Fibroblast of mammary gland (primary cell): Measurements from ENCODE around the gene SBF2.
"Not testable (repeated sequence)": the region's sequence is repeated elsewhere in the genome, so short reads cannot be mapped to it uniquely, and the experiment has no call there.

ENCODE experiments used
- DNase-seq: peaks from one replicate; pipeline ENCODE4 v3.0.0-alpha.2; 2010; ENCODE audit warnings: low read depth
- H3K4me3 ChIP-seq: 2 replicates; pipeline ENCODE4 v1.5.1; 2011; ENCODE audit warnings: low read depth, mild to moderate bottlenecking, low read length, moderate library complexity; ENCODE audit not compliant: control insufficient read depth
- CTCF ChIP-seq: conservative IDR thresholded peaks from 2 replicates; pipeline ENCODE4 v1.5.1; 2011; ENCODE audit warnings: low read depth, low read length, inconsistent platforms; ENCODE audit not compliant: control insufficient read depth, insufficient read depth

The SBF2 gene

GRCh38 chr11:10263929-10264328, 30.1 kb downstream of the SBF2 start:
- TF ChIP-seq CTCF: no peak
- peak; percentile 73 for DNase-seq
- H3K4me3 ChIP-seq: no peak overlapping the region

- no peak for DNase-seq
- no peak for TF ChIP-seq CTCF
- no peak overlapping the region for H3K4me3 ChIP-seq
Observed at GRCh38 chr11:10261821-10262220, 32.2 kb downstream of the SBF2 start.

GRCh38 chr11:10257478-10257877, 36.5 kb downstream of the SBF2 start:
- no peak overlapping the region for H3K4me3 ChIP-seq
- TF ChIP-seq CTCF: no peak
- DNase-seq: no peak

- no peak for TF ChIP-seq CTCF
- no peak for DNase-seq
- H3K4me3 ChIP-seq: no peak overlapping the region
Observed at GRCh38 chr11:10255388-10256125, 38.5 kb downstream of the SBF2 start.

GRCh38 chr11:10249448-10250131, 44.4 kb downstream of the SBF2 start:
- not testable (repeated sequence) for DNase-seq, H3K4me3 ChIP-seq

- H3K4me3 ChIP-seq: no peak overlapping the region
- DNase-seq: peak; percentile 16
- no peak for TF ChIP-seq CTCF
Observed at GRCh38 chr11:10247011-10247410, 47.0 kb downstream of the SBF2 start.

- TF ChIP-seq CTCF: no peak
- no peak for DNase-seq
- H3K4me3 ChIP-seq: no peak overlapping the region
Observed at GRCh38 chr11:10243896-10244575, 50.0 kb downstream of the SBF2 start.
